ENCODE measurements around the gene KCNJ15. TPM values are rescaled to one million over a fixed set of nuclear protein-coding genes. Genes with fewer than 3 reads are reported as not detected.
A peak's percentile ranks its signal among the peaks of the same experiment; 100 is the strongest.

KCNJ15 gene
- polyA plus RNA-seq, 2 of the 4 experiments (the other 2 are of a cell fraction) = 0.19 to 0.30 TPM

GRCh38 chr21:38330666-38331065 is 73.9 kb downstream of the KCNJ15 start:
- Histone ChIP-seq H3K4me3 (no peak overlapping the region), H3K9me3 (no peaks in the 10 kb centered on the region), H3K27ac (no peak overlapping the region), H3K4me2 (no peak overlapping the region), H3K4me1 (0 out of 3 replicates have a peak, but pooled peaks cover 4% of the 10 kb centered on the region)
- DNase-seq (ENCODE audit: low read depth in 1 of 2, low spot score in 1 of 2) (no peak), ATAC-seq (no peak), FAIRE-seq (no peak)
- ChIA-PET POLR2A (no interaction called here), CTCF (interaction anchor here (0.9 kb wide), 1 partner anchor 202 kb away, joined by 3 read pairs; no protein-coding TSS in a partner anchor)
- 53% methylated on average over 2 of the region's 2 CpGs for WGBS (ENCODE audit: missing lambda C conversion rate)
- TF ChIP-seq EHF (CRISPR knock-in tag; IDR thresholded peaks at IDR 0.05) (no peak), MAFK (IDR thresholded peaks at IDR 0.05; ENCODE audit: partially characterized antibody) (no peak), ESRRA (IDR thresholded peaks at IDR 0.05; ENCODE audit: borderline replicate concordance, low read length) (no peak), CBX8 (IDR thresholded peaks at IDR 0.05) (no peak), JUN (IDR thresholded peaks at IDR 0.05) (no peak), MYC (IDR thresholded peaks at IDR 0.05; ENCODE audit: borderline replicate concordance, low read length) (no peak), EP300 (IDR thresholded peaks at IDR 0.05) (no peak)

- H3K4me2 ChIP-seq = no peak overlapping the region
- H3K27ac ChIP-seq = peak overlapping the region in 1 of 2 experiments; percentile 32; a peak in 1 of 6 replicates
- 77% methylated on average over 8 of the region's 8 CpGs for WGBS (ENCODE audit: missing lambda C conversion rate)
- H3K9me3 ChIP-seq = no peaks in the 10 kb centered on the region
- TF ChIP-seq RNF2 (IDR thresholded peaks at IDR 0.05; ENCODE audit: borderline replicate concordance, low read depth) (no peak), MAX (IDR thresholded peaks at IDR 0.05) (no peak), FOSB (CRISPR knock-in tag; IDR thresholded peaks at IDR 0.05) (no peak), JUN (IDR thresholded peaks at IDR 0.05) (no peak), BHLHE40 (IDR thresholded peaks at IDR 0.05; ENCODE audit: low read depth, low read length) (no peak), CHD2 (IDR thresholded peaks at IDR 0.05; ENCODE audit: low read length, partially characterized antibody) (no peak)
- POLR2A ChIA-PET = no interaction called here
- ATAC-seq (no peak), FAIRE-seq (no peak), DNase-seq (ENCODE audit: low read depth in 1 of 2, low spot score in 1 of 2) (no peak)
- no peaks in the 10 kb centered on the region for H3K4me1 ChIP-seq
- CTCF ChIA-PET = interaction anchor here (1.1 kb wide), 1 partner anchor 416 kb away, joined by 3 read pairs; no protein-coding TSS in a partner anchor
- H3K4me3 ChIP-seq = no peak overlapping the region
Observed at GRCh38 chr21:38333301-38334272, 76.8 kb downstream of the KCNJ15 start.

GRCh38 chr21:38334866-38335265 is 78.1 kb downstream of the KCNJ15 start:
- Histone ChIP-seq H3K4me3 (no peak overlapping the region), H3K9me3 (no peaks in the 10 kb centered on the region), H3K4me1 (no peaks in the 10 kb centered on the region), H3K27ac (no peak overlapping the region), H3K4me2 (no peak overlapping the region)
- no peak for FAIRE-seq
- no peak for DNase-seq (ENCODE audit: low read depth in 1 of 2, low spot score in 1 of 2)
- WGBS (ENCODE audit: missing lambda C conversion rate) = 82% methylated on average over 7 of the region's 8 CpGs
- no peak for ATAC-seq
- CTCF ChIA-PET = interaction anchor here (1.4 kb wide), 2 partner anchors 17 to 21 kb away, joined by 4 to 5 read pairs; no protein-coding TSS in a partner anchor
- no peak for TF ChIP-seq CBX8 (IDR thresholded peaks at IDR 0.05)
- no peak for TF ChIP-seq KDM1A (IDR thresholded peaks at IDR 0.05; ENCODE audit: low read depth)
- no peak for TF ChIP-seq POLR2A (IDR thresholded peaks at IDR 0.05; ENCODE audit: low read length)
- TF ChIP-seq ZNF302 (CRISPR knock-in tag; IDR thresholded peaks at IDR 0.05) = no peak
- no peak for TF ChIP-seq EP300 (IDR thresholded peaks at IDR 0.05)
- no peak for TF ChIP-seq ZFP36 (IDR thresholded peaks at IDR 0.05; ENCODE audit: borderline replicate concordance, partially characterized antibody)
- TF ChIP-seq MYC (IDR thresholded peaks at IDR 0.05; ENCODE audit: borderline replicate concordance, low read length) = no peak
- TF ChIP-seq RARB (CRISPR knock-in tag; IDR thresholded peaks at IDR 0.05) = no peak
- TF ChIP-seq SMC3 (IDR thresholded peaks at IDR 0.05) = no peak
- TF ChIP-seq BCL3 (IDR thresholded peaks at IDR 0.05) = no peak
- no peak for TF ChIP-seq FOSB (CRISPR knock-in tag; IDR thresholded peaks at IDR 0.05)
- no peak for TF ChIP-seq KDM5A (IDR thresholded peaks at IDR 0.05)
- no peak for TF ChIP-seq USF2 (IDR thresholded peaks at IDR 0.05)
- no peak for TF ChIP-seq PHF8 (IDR thresholded peaks at IDR 0.05; ENCODE audit: borderline replicate concordance, low read depth)
- TF ChIP-seq EHMT2 (IDR thresholded peaks at IDR 0.05; ENCODE audit: low read depth) = no peak
- no peak for TF ChIP-seq RAD21 (conservative IDR thresholded peaks at IDR 0.05 in 1 of 2, IDR thresholded peaks at IDR 0.05 in 1 of 2)
- TF ChIP-seq PBX3 (IDR thresholded peaks at IDR 0.05) = no peak
- TF ChIP-seq HOXB5 (CRISPR knock-in tag; IDR thresholded peaks at IDR 0.05) = no peak
- POLR2A ChIA-PET = no interaction called here
